ENCODE data around the gene ZBTB33.

- TF ChIP-seq CTCF (conservative IDR thresholded peaks at IDR 0.05) (no peak), ZFX (IDR thresholded peaks at IDR 0.05) (no peak)
Observed at GRCh38 chrX:120244395-120244734, 6.2 kb upstream of the ZBTB33 start.

All from C4-2B (cell line).